NCI-H146 treated with DMSO at 0.1 percent for 48 hours (cell line): ENCODE results near the gene STC2.
"Not testable (repeated sequence)": the region's sequence is repeated elsewhere in the genome, so short reads cannot be mapped to it uniquely, and the experiment has no call there.

ENCODE experiments used
- DNase-seq: peaks from one replicate; lab custom pipeline; 2025; ENCODE audit not compliant: unreplicated experiment; lab: John Stamatoyannopoulos, UW

STC2 gene

DNA sequence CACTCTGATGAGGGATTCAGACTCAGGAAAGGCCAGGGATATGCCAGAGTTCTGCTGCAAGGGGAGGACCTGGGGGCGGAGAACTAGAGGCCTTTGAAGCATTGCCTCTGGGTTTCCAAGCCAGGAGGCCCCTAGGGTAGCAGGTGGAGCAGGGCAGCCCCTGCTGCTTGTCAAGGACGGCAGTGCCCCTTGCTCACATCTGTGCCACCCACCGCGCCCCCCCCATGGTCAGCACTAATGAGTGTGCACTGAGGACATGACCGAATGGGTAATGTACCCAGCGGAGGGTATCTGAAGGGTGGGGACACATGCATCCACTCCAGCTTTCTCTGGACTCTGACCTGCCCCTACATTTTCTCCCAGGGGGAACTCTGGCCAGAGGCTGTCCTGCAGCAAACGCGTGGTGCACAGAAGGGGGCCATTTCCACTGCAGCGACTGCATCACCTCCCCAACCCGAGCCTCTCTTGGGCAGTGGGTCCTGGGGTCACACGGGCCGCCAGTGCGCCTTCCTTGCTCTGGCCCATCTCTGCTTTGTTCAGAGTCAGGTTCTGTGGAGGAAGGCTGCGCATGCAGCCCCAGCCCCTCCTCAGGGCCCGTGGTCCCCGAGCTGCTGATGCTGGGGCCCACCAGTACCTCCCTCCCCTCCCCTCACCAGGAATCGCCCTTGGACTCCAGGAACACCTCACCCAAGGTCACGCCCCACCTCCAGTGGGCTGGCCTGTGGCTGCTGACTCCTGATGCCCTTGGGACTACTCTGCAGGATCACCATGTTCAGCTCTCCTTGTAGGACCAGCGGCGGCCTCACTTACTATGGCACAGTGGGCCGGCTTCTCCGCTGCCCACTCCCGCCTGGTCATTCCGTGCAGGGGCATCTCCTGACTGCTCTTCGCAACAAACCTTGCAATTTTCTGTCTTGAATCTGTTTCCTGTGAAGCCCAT is 31.2 kb downstream of the STC2 start:
- DNase-seq: no peak

DNA sequence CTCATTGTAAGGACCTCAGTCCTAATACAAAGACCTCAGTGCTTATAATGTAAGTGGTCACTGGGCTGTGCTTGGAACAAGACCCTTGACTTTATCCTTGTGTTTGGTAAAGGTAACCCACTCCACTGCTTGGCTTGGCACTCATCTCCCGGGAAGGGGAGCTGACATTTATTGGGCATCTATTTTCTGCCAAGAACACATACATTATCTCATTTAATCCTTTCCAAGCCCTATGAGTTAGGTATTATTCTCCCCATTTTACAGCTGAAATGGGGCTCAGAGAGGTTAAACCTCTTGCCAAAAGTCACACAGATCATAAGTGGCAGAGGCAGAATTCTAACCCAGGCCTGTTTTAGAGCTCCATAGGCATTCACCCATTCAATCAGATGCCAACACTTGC is 32.4 kb downstream of the STC2 start:
- no peak for DNase-seq

DNA sequence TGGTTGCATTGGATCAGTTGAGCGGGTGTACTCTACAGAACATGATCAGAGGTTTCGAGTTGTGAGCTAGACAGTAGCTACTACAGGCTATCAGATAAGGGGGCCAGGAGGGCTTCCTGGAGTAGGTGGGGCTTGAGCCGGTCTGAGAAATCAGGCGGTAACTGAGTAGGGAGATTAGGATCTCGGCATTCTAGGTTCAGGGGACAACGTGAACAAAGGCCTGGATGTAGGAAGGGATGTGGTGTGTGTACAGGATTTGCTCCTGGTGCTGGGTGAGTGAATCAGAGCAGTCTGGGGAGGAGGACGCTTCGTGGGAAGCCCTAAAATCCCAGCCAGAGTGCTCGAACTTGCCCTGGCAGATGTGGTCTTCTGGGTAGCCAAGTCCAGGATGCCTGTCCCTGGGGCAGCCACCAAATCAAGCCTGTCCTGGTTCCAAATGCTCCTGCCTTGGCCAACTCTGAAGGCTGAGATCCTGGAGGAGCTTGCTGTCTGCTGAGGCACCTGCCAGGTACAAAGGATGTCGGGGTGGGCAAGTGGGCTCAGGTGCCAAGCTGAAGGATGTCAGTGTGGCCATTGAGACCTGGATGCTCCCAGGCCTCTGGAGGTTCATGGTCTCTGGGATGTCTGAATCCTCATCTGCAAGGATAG is 33.4 kb downstream of the STC2 start:
- DNase-seq: no peak

DNA sequence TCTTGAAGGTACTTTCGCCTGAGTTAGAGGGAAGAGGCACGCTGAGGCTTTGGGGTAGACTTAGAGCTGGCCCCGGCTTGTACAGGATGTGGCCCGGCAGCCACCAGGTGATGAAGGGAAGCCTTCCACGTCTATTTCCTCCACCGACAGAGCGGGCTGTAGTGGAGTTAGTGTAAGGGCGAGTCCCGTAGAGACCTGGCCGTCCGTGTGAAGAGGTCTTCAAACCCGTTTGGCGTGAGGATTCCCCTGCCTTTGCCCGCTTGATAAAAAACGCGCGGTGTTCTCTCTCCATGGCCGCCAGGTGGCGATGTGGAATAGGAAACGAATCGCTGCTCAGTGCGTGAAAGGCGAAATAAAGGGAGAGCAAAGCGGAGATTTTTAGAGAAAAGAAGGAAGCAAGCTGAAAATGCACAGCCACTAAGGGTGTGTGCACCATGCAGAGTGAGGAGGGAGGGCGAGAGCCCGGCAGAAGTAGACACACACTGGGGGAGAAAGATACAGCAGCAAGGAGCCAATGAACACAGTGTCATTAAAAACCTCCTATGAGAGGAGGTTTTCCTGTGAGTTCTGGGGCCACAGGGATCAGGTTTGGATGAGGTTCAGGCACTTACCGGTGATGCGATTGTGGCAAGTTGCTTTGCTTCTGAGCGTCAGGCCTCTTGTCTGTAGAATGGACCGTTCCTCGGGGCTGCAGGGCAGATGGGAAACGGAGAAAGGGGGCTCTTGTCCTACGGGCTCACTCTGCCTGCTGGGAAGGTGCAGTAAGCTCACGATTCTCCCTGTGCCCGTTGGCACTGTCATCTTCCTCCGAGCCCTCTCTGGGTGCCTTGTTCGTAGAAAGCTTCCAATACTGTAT is 34.2 kb downstream of the STC2 start:
- peak; percentile 59 for DNase-seq

DNA sequence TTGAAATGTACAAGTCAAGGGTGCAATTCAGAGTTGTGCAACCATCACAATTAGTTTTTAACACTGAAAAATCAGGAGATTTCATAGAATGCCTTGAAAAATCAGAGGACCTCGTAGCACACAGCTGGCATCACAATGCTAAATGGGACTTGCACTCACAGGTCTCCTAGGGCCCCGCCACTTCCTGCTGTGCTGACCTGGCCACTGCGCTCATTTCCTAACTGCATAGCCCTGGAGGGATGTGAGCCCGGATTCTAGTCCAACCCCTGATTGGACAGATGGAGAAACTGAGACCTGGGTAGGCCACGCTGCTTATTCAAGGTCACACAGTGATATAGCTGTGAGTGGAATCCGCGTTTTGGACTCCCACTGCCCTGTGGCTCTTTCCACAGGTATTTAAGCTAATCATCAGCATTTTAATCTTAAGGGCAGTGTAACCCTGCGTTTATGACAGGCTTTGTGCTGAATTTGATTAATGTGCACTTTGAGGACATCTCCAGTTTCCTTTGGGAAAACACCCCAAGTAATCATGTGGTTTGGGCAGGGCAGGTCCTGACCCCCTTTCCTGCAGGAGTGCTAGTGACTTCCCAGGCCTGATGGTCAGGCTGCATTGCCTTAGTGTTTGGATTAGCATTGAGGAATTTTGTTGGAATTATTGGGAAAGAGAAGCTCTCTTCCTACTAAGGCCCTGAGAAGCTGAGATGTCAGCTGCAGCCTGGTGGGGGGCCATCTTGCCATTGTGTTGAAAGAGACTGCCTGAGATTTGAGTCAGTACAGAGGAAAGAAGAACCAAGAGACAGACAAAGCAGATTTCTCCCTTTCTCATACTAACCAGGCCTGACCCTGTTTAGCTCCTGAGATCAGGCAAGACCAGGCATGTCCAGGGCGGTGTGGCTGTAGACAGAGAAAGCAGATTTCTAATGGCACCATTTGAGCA is 36.2 kb downstream of the STC2 start:
- no peak for DNase-seq

DNA sequence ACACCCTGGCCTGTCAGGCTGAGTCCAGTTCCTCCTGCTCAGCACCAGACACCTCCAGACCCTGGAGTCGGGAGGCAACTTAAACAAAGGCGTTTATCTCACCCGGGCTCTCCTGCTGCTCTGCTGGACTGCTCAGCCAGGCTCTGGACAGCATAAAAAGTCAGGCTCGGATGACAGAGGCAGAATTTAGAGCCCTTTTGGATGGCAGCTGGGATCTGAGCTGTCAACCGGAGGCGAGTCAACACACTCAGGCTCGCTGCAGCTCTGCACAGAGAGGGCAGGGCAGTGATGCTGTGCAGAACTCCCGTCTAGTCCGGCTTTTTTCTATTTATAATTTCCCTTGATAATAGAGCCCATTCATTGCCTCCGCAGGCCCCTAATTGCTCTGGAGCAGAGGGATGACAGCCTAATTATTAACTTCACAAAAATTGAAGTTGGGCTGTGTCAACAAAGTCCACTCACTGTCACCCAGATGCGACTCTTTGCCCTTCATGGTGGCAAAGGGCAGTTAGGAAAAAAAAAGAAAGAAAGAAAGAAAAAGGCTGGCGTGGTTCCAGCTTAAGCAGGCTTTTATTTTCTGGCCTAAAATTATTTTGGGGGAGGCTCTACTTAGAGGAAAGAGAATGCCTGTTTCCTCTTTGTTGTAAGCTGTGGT is 37.6 kb downstream of the STC2 start:
- DNase-seq: peak; percentile 78

DNA sequence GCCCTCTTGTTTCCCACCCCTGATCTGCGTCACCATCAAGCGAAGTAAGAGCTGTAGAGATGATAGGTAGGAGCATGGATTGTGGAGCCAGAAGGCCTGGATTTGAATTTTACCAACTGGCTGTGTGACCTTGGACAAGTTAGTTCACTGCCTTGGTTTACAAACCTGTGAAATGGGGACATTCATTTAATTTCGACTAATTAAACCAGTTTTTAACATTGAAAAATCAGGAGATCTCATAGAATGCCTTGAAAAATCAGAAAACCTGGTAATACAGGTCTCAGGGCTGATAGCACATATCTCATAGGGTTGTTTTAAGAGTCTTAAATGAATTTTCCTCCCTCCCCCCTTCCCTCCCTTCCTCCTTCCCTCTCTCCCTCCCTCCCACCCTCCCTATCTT is 38.8 kb downstream of the STC2 start:
- DNase-seq: no peak

DNA sequence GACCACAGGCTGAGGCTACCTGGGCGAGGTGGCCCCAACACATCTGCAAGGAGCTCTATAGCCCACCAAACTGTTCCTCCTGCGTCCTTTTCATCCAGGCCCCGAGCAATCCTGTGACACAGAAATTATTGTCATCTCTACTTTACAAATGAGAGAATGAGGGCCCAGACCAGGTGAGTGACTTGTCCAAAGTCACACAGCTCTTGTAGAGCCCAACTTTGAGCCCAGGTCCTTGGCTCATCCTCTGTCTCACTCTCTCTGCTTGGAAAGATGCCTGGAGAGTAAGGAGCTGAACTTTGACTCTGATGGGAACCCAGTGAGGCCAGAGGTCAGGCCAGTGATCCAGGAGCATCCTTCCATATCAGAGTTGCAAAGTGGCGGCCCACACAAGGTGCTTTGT is 39.6 kb downstream of the STC2 start:
- no peak for DNase-seq

DNA sequence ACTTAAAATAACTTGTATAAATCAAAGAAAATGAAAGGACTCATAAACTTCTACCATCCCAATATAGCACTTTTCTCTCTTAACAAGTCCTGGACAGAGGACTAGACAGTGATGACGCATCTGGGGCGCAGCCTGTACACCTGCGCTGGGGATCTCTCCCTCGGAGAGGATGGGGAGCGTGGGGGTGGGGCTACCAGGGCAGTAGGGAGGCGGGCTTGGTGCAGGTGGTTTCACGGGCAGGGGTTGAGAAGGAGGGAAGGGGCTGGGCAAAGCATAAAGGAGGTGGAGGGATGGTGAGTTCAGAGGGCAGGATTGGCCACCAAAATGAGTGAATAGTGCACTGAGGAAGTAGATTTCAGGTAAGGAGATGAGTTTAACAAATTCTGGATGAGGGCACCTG is 41.1 kb downstream of the STC2 start:
- no peak for DNase-seq

DNA sequence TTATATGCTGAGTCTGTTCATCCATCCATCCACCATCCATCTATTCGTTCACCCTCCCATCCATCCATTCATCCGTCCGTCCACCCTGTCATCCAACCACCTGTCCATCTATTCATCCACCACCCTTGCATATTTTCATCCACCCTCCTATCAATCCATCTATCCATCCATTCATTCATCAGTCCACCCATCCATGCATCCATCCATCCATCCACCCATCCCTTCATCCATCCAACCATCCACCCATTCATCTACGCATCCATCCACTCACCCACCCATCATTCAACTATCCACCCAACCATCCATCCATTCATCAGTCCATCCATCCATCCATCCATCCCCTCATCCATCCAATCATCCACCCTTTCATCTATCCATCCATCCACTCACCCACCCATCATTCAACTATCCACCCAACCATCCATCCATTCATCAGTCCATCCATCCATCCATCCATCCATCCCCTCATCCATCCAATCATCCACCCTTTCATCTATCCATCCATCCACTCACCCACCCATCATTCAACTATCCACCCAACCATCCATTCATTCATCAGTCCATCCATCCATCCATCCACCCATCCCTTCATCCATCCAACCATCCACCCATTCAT is 43.8 kb downstream of the STC2 start:
- not testable (repeated sequence) for DNase-seq

DNA sequence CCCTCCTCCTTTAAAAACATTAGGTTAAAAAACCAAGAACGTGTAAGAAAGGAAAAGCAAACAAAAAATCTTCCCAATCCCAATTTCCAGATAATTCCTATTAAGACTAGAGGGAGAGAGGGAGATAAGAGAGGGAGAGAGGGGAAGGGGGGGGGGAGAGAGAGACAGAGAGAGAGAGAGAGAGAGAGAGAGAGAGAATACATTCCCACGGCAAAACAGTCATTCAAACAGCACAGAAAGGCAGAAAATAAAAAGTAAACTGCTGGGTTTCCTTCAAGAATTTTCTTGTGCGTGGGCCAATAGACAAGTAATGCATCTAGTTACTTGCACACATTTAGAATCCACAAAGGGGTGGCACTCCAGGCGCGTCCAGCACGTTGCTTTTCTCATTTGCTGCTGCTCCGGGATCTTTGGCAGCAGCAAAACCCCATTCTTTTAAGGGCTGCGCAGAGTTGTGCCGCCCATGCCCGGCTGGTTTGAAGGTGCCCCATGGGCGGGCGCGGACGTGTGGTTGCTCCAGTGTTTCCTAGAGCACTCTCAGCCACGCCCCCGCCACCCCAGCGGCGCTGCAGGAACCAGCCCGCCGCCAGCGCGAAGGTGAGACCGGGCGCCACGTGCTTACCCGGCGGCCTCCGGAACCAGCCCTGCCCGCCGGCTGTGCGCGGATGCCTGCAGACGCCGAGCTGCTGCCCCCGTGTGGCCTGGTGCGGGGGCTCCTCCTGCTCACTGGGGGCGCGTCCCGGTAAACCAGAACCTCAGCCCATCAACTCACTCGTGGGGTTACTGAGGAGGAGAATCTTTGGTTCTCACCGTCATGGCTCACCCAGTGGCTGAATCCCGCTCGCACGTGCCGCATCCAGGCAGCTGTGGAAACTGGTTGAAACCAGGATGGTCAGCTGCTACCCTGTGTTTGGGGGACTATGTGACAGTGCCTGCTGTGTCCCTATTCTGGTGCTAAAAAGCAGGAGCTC is 44.6 kb downstream of the STC2 start:
- DNase-seq: peak; percentile 25

DNA sequence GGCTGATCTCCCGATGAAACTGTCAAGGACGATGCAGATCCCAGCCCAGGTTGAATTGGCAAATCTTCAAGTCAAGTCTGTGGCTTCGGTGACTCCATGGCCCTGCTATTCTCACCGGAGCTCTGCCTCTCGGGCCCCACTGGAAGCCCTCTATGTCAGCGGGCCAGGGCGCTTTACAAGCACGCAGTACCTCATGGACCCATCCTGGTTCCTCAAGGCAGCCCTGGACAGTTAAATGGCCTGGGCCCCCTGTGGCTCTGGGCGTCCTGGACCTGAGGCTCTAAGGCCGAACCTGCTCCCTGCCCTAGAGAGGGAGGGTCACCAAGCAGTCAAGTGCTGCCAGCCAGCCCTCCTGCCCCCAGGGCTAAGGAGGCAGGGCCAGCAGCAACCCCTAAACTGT is 45.3 kb downstream of the STC2 start:
- DNase-seq: no peak

DNA sequence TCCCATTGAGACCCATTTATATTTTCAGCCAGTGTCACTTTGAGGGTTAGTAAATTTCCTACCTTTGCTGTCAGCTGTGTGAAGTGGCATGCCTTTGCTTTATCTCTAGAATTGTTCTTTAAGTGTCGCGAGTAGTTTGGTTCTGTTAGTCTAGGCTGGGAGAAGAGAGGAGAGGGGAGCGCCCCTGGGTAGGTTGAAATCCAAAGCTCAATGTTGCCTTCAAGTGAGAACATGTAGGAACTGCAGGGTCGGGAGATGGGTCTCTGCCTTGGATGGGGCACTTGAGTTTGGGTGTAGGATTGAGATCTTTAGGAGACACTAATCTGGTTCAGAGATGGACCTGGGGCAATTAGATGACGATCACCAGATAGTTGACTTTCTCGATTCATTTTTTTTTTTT is 46.3 kb downstream of the STC2 start:
- DNase-seq: peak; percentile 20

DNA sequence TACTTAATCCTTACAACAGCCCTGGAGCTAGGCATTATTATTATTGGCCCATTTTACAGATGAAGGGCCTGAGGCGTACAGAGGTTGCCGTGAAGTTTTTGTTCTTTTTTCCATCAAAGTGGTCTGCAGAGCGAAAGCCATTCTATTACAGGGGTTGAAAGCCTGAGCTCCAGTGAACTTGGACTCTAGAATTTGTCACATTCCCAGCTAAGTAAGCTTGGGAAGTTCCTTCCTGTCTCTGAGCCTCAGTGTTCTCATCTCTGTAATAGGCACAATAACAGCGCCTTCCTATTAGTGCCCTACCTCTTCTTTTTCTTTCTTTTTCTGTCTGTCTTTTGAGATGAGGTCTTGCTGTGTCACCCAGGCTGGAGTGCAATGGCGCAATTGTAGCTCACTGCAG is 49.0 kb downstream of the STC2 start:
- DNase-seq: no peak

DNA sequence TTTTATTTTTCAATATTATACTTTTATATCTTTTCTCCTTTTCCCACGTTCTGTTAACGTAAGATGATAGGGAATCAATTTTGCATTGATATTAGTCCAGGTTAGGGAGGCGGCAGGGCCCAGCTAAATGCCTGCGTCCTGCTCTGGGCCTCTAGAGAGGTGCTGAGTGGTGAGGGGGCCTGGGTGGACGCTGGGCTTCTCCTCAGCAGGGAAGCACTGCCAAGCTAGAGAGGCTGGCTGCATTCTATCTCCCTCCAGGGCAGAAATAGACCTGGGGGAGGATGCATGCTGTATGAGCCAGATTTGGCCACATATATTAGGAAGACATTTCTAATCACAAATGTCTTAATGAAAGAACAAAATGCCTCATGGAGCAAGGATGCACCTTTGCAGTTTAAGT is 49.6 kb downstream of the STC2 start:
- no peak for DNase-seq

DNA sequence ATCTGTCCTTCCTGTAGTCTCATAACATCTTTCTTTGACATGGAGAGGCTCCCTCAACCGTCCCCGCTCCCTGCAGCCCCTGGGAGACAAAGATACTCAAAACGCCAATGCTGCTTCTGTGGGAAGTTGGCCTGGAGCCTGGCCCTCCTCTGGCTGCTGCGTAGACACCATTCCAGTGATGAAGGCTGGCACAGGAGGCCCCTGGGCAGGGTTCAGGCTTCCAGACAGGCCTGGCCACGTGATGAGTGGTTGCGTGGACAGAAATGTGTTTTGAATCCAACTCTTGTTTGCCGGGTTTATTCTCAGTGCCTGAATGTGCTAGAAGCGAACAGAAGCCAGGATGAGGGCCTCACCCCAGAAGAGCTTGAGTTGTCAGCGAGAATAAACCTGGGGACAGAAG is 50.0 kb downstream of the STC2 start:
- DNase-seq: no peak

DNA sequence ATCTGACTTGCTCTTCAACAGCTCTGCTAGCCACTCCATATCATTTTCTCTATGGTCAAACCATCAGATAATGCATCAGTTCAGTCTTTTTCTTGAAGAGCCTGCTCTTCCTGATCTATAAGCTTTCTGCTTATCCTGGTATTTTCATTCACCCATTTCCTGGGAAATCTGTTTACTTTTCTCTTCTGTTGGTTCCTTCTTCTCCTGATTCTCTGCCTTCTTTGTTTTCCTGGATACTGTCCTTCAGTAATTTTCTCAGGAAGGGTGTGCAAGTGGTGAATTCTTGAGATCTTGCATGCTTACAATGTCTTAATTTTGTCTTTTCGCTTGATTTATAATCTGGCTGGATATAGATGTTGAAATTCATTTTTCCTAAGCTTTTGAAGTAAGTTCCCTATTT is 53.4 kb downstream of the STC2 start:
- DNase-seq: no peak

DNA sequence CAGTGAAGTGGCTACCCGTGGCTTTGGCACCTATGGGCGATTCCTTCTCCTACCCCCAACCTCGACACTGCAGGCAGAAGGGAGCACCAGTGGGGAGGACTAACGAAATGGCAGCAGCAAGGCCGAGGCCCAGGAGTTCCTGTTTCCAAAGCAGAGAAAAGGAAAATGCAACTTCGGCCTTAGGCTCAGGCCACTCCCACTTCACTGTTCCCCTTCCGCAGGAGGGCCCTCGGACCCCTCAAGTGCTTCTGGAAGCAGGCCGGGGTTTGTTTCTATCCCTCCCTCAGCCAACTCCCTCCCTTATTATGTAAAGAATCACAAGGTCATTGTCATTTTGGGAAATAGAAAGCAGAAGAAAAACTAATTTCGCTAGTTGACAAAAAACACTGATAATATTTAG is 56.8 kb downstream of the STC2 start:
- no peak for DNase-seq
